Smooth muscle cell (in vitro differentiated cells): ENCODE results near the gene CACNA1G. TPM values are rescaled to one million over a fixed set of nuclear protein-coding genes. Genes with fewer than 3 reads are reported as not detected.

Experiments
- DNase-seq: peaks from one replicate; lab custom pipeline; 2025; ENCODE audit not compliant: unreplicated experiment; lab: John Stamatoyannopoulos, UW
- H2AFZ ChIP-seq: fragments of 200-600 bp; sonication (generic); 2 replicates; pipeline ENCODE4 v1.6.0; 2016; ENCODE audit warnings: antibody characterized with exemption, low read depth, mild to moderate bottlenecking
- H3F3A ChIP-seq: fragments of 200-600 bp; sonication (generic); 2 replicates; pipeline ENCODE4 v1.6.0; 2017; ENCODE audit warnings: antibody characterized with exemption, low read depth
- H3K27ac ChIP-seq: fragments of 200-600 bp; sonication (generic); 2 replicates; pipeline ENCODE4 v1.5.1; 2016; ENCODE audit warnings: low read depth, mild to moderate bottlenecking
- H3K27me3 ChIP-seq: fragments of 200-600 bp; sonication (generic); 2 replicates; pipeline ENCODE4 v1.6.1; 2016; ENCODE audit warnings: low read depth, mild to moderate bottlenecking
- H3K36me3 ChIP-seq: fragments of 200-600 bp; sonication (generic); 2 replicates; pipeline ENCODE4 v1.5.1; 2016; ENCODE audit warnings: low read depth
- H3K4me1 ChIP-seq: fragments of 200-600 bp; sonication (generic); 2 replicates; pipeline ENCODE4 v1.5.1; 2016; ENCODE audit warnings: low read depth
- H3K4me2 ChIP-seq: fragments of 200-600 bp; sonication (generic); 2 replicates; pipeline ENCODE4 v1.6.0; 2016; ENCODE audit warnings: mild to moderate bottlenecking
- H3K4me3 ChIP-seq: fragments of 200-600 bp; sonication (generic); 2 replicates; pipeline ENCODE4 v1.5.1; 2016; ENCODE audit warnings: mild to moderate bottlenecking
- H3K79me2 ChIP-seq: fragments of 200-600 bp; sonication (generic); 2 replicates; pipeline ENCODE4 v1.6.0; 2016; ENCODE audit warnings: low read depth, mild to moderate bottlenecking
- H3K9ac ChIP-seq: fragments of 200-600 bp; sonication (generic); 2 replicates; pipeline ENCODE4 v1.6.0; 2016; ENCODE audit warnings: low read depth
- H3K9me3 ChIP-seq: fragments of 200-600 bp; sonication (generic); replicated peaks from 2 replicates; pipeline ENCODE4 v1.5.1; 2016; ENCODE audit warnings: low read depth
- H4K20me1 ChIP-seq: fragments of 200-600 bp; sonication (generic); 2 replicates; pipeline ENCODE4 v1.6.0; 2016; ENCODE audit warnings: low read depth
- CTCF ChIP-seq: fragments of 200-600 bp; sonication (generic); IDR thresholded peaks from 2 replicates; pipeline ENCODE4 v1.5.1; 2017; ENCODE audit warnings: borderline replicate concordance, mild to moderate bottlenecking, antibody characterized with exemption; ENCODE audit not compliant: insufficient read depth, poor library complexity, severe bottlenecking
- WGBS: methylation state at CpG from one replicate; pipeline ENCODE4 v1.1.7; 2016; ENCODE audit warnings: low lambda C conversion rate; 5-methylcytosine and 5-hydroxymethylcytosine counted together
- polyA plus RNA-seq: library from polyadenylated mRNA; unstranded; fragments of >200 nt; fragmentation: Nextera tagmentation; extraction: Ambion mirVana; gene quantifications from 2 replicates; pipeline ENCODE4 v1.2.1, GENCODE V29; 2016
- total RNA-seq: library from RNA; depleted of rRNA; stranded (reverse); fragments of >200 nt; gene quantifications from 2 replicates; pipeline ENCODE4 v1.2.3, GENCODE V29; 2014

The CACNA1G gene
- total and polyA plus RNA-seq, 2 experiments from 2014 or later: 1.6 to 1.7 TPM

- H3K79me2 ChIP-seq: no peaks in the 10 kb centered on the region
- peaks cover 17% of the 10 kb centered on the region for H3K4me1 ChIP-seq
- H3K36me3 ChIP-seq: no peaks in the 10 kb centered on the region
- no peaks in the 10 kb centered on the region for H3K9me3 ChIP-seq
- H3K4me3 ChIP-seq: no peak overlapping the region
- no peak overlapping the region for H3K9ac ChIP-seq
- no peaks in the 10 kb centered on the region for H4K20me1 ChIP-seq
- H3F3A ChIP-seq: no peaks in the 10 kb centered on the region
- H2AFZ ChIP-seq: no peak overlapping the region
- peak overlapping the region; percentile 65 for H3K4me2 ChIP-seq
- peak; percentile 3 for TF ChIP-seq CTCF
- no peak for DNase-seq
- no peak overlapping the region for H3K27ac ChIP-seq
- peaks cover 10% of the 10 kb centered on the region for H3K27me3 ChIP-seq
- WGBS: 27% methylated on average over 16 of the region's 17 CpGs
Measured at GRCh38 chr17:50627782-50628601, 67.5 kb downstream of the CACNA1G start.

- Histone ChIP-seq H3K4me1 (peaks cover 12% of the 10 kb centered on the region), H2AFZ (no peak overlapping the region), H3F3A (no peaks in the 10 kb centered on the region), H3K27ac (no peak overlapping the region), H3K4me2 (no peak overlapping the region), H4K20me1 (no peaks in the 10 kb centered on the region), H3K36me3 (no peaks in the 10 kb centered on the region), H3K9ac (no peak overlapping the region), H3K79me2 (no peaks in the 10 kb centered on the region), H3K9me3 (no peaks in the 10 kb centered on the region), H3K27me3 (peaks cover 27% of the 10 kb centered on the region), H3K4me3 (no peak overlapping the region)
- no peak for DNase-seq
- 88% methylated on average over 6 of the region's 6 CpGs for WGBS
- no peak for TF ChIP-seq CTCF
Measured at GRCh38 chr17:50629902-50630301, 69.4 kb downstream of the CACNA1G start.

GRCh38 chr17:50630524-50631194 is 70.1 kb downstream of the CACNA1G start:
- TF ChIP-seq CTCF: peak; percentile 68
- no peak for DNase-seq
- Histone ChIP-seq H4K20me1 (no peaks in the 10 kb centered on the region), H3K9me3 (no peaks in the 10 kb centered on the region), H3K79me2 (no peaks in the 10 kb centered on the region), H3K9ac (no peak overlapping the region), H3K4me1 (peaks cover 17% of the 10 kb centered on the region), H2AFZ (no peak overlapping the region), H3K36me3 (no peaks in the 10 kb centered on the region), H3K4me3 (no peak overlapping the region), H3K27me3 (peaks cover 35% of the 10 kb centered on the region), H3F3A (no peaks in the 10 kb centered on the region), H3K27ac (no peak overlapping the region), H3K4me2 (no peak overlapping the region)
- WGBS: 70% methylated on average over 7 of the region's 7 CpGs
